Transverse colon (tissue), 4 donors: ENCODE measurements around the gene SIL1.

Source experiments
- CTCF ChIP-seq, 5 experiments: fragments of 200-600 bp in 3 of 5; fragments of 450-650 bp in 2 of 5; sonication (generic) in 3 of 5; IDR thresholded peaks; 1 replicate in 2 of 5; 2 replicates in 3 of 5; pipeline ENCODE4 v1.5.1; 2016 to 2017; ENCODE audit warnings: antibody characterized with exemption in 5 of 5, inconsistent platforms in 3 of 5, mild to moderate bottlenecking in 2 of 5, moderate library complexity in 1 of 5
- EP300 ChIP-seq: sonication (generic); formaldehyde crosslinking; IDR thresholded peaks from one replicate; pipeline ENCODE4 v1.6.1; 2017; ENCODE audit warnings: antibody characterized with exemption, low read depth
- POLR2A ChIP-seq: fragments of 450-650 bp; IDR thresholded peaks from one replicate; pipeline ENCODE4 v1.6.1; 2016; ENCODE audit warnings: antibody characterized with exemption, mild to moderate bottlenecking, moderate library complexity
- POLR2AphosphoS5 ChIP-seq, 3 donors: sonication (generic); formaldehyde crosslinking; IDR thresholded peaks; one replicate each; pipeline ENCODE4 v1.6.1; 2016; ENCODE audit warnings: antibody characterized with exemption in 3 of 3

GRCh38 chr5:139243425-139243970 is 45.3 kb upstream of the SIL1 start:
- TF ChIP-seq POLR2A (no peak), POLR2AphosphoS5 (IDR thresholded peaks at IDR 0.05) (no peak), CTCF (IDR thresholded peaks at IDR 0.05) (no peak), EP300 (no peak)
